ENCODE data around the gene PRKD1. TPM values are rescaled to one million over a fixed set of nuclear protein-coding genes. Genes with fewer than 3 reads are reported as not detected.

PRKD1 gene
- total and polyA plus RNA-seq, 10 of the 15 experiments (the other 5 are each of a cell fraction or from before 2014, with no cell fraction given): 0.02 to 0.56 TPM; not detected in 8

GRCh38 chr14:29908652-29909577 is 18.7 kb downstream of the PRKD1 start:
- H3K79me2 ChIP-seq (ENCODE audit: control insufficient read depth, insufficient read depth, low read length): no peaks in the 10 kb centered on the region
- ATAC-seq (no peak), DNase-seq (ENCODE audit: low read depth, low spot score) (no peak), FAIRE-seq (no peak)
- H3K9me3 ChIP-seq (replicated peaks; ENCODE audit: control insufficient read depth, insufficient read depth, low read length): no peaks in the 10 kb centered on the region; the same call in 2 of the 3 replicates
- in situ Hi-C loops (cut with MboI): no loop called here
- no peak overlapping the region for H2AFZ ChIP-seq (ENCODE audit: control insufficient read depth, low read depth, low read length)
- no peaks in the 10 kb centered on the region for H4K20me1 ChIP-seq (ENCODE audit: control insufficient read depth, insufficient read depth)
- no TSS peak for BruUV-seq (replicated peaks)
- intact Hi-C loops (cut with micrococcal nuclease; ENCODE audit: unreplicated experiment): no loop called here
- no peak overlapping the region for H3K4me2 ChIP-seq (ENCODE audit: control insufficient read depth, insufficient read depth)
- SMC1A ChIA-PET (ENCODE audit: uncharacterized antibody, unreplicated experiment): no interaction called here
- H3K4me3 ChIP-seq: no peak overlapping the region
- H3K36me3 ChIP-seq (ENCODE audit: control insufficient read depth in 2 of 2, insufficient read depth in 2 of 2, low read length in 1 of 2): no peaks in the 10 kb centered on the region
- H3K4me1 ChIP-seq (ENCODE audit: control insufficient read depth, insufficient read depth, low read length): no peaks in the 10 kb centered on the region
- no peaks in the 10 kb centered on the region for H3K27me3 ChIP-seq (replicated peaks in 1 of 2; ENCODE audit: control insufficient read depth in 2 of 2, insufficient read depth in 2 of 2, low read length in 1 of 2)
- WGBS (ENCODE audit: insufficient coverage, insufficient replicate concordance, low lambda C conversion rate, missing lambda C conversion rate): 52% methylated on average over 19 of the region's 26 CpGs
- H3K9ac ChIP-seq (ENCODE audit: control insufficient read depth, insufficient read depth, low read length): no peak overlapping the region
- RAD21 ChIA-PET (ENCODE audit: unreplicated experiment): no interaction called here
- H3K27ac ChIP-seq (ENCODE audit: control insufficient read depth, insufficient read depth): no peak overlapping the region
- CTCF ChIA-PET: interaction anchor here (0.6 kb wide), 1 partner anchor 97 kb away, joined by 3 read pairs; no protein-coding TSS in a partner anchor
- POLR2A ChIA-PET: no interaction called here
- no peak for TF ChIP-seq HSF1 (IDR thresholded peaks at IDR 0.05; ENCODE audit: low read depth, low read length)
- no peak for TF ChIP-seq FOS (IDR thresholded peaks at IDR 0.05; ENCODE audit: borderline replicate concordance, extremely low read depth, insufficient read length)
- TF ChIP-seq POLR2A (IDR thresholded peaks at IDR 0.05; ENCODE audit: low read depth, low read length): no peak
- no peak for TF ChIP-seq GATAD2B (conservative IDR thresholded peaks at IDR 0.05; ENCODE audit: low read depth)
- no peak for TF ChIP-seq CHD1 (IDR thresholded peaks at IDR 0.05; ENCODE audit: low read depth, low read length)
- TF ChIP-seq ATF2 (IDR thresholded peaks at IDR 0.05; ENCODE audit: low read length): no peak
- no peak for TF ChIP-seq NR2C2 (IDR thresholded peaks at IDR 0.05; ENCODE audit: borderline replicate concordance, control insufficient read depth, insufficient read length, low read depth)
- no peak for TF ChIP-seq IKZF2 (IDR thresholded peaks at IDR 0.05)
- no peak for TF ChIP-seq RB1 (IDR thresholded peaks at IDR 0.05; ENCODE audit: borderline replicate concordance)
- no peak for TF ChIP-seq MLLT1 (IDR thresholded peaks at IDR 0.05)
- TF ChIP-seq IRF3 (IDR thresholded peaks at IDR 0.05): no peak
- TF ChIP-seq WRNIP1 (IDR thresholded peaks at IDR 0.05; ENCODE audit: borderline replicate concordance, low read depth, low read length): no peak
- no peak for TF ChIP-seq E2F4 (IDR thresholded peaks at IDR 0.05; ENCODE audit: low read depth, low read length)
- no peak for TF ChIP-seq RELB (IDR thresholded peaks at IDR 0.05; ENCODE audit: low read depth)
- TF ChIP-seq ZNF274 (IDR thresholded peaks at IDR 0.05; ENCODE audit: insufficient read depth, insufficient read length): no peak
